Panc1 (cell line): ENCODE data around the gene ABCC11. TPM values are rescaled to one million over a fixed set of nuclear protein-coding genes. Genes with fewer than 3 reads are reported as not detected.
"Not testable (repeated sequence)": the region's sequence is repeated elsewhere in the genome, so short reads cannot be mapped to it uniquely, and the experiment has no call there.

Experiments
- ATAC-seq: fragments of 200-7000 bp; cut with Tn5 transposase; 2 replicates; pipeline ENCODE4 v1.9.1; 2020; ENCODE audit warnings: mild to moderate bottlenecking, moderate library complexity
- BruUV-seq: library from RNA; stranded (reverse); fragments of 400-500 nt; replicated peaks from 2 replicates; lab custom pipeline; 2021; lab: Mats Ljungman, UMichigan
- CTCF ChIA-PET: fragments of 300-600 bp; sonication (Branson Sonifier 250); formaldehyde crosslinking; loops from one replicate; lab custom pipeline; 2022; ENCODE audit warnings: antibody characterized with exemption; lab: Charles Lee
- POLR2A ChIA-PET: fragments of 300-600 bp; sonication (Branson Sonifier 250); formaldehyde crosslinking; loops from one replicate; lab custom pipeline; 2022; ENCODE audit warnings: antibody characterized with exemption; lab: Charles Lee
- DNase-seq: peaks from one replicate; pipeline ENCODE4 v3.0.0-alpha.2; 2010; ENCODE audit warnings: low read depth, low spot score
- H3K27ac ChIP-seq: 2 replicates; pipeline ENCODE4 v1.5.1; 2011; ENCODE audit warnings: mild to moderate bottlenecking, low read length, inconsistent platforms
- H3K27me3 ChIP-seq: fragments of 200-500 bp; sonication (Bioruptor generic); 2 replicates; pipeline ENCODE4 v1.6.0; 2014; ENCODE audit warnings: low read length, inconsistent platforms; ENCODE audit not compliant: control insufficient read depth, insufficient read depth
- H3K36me3 ChIP-seq: fragments of 200-500 bp; sonication (Bioruptor generic); 2 replicates; pipeline ENCODE4 v1.5.1; 2014; ENCODE audit warnings: inconsistent platforms, mild to moderate bottlenecking, low read length, moderate library complexity; ENCODE audit not compliant: control insufficient read depth, insufficient read depth
- H3K4me1 ChIP-seq: 2 replicates; pipeline ENCODE4 v1.5.1; 2011; ENCODE audit warnings: inconsistent platforms, mild to moderate bottlenecking, low read length, moderate library complexity; ENCODE audit not compliant: control insufficient read depth, insufficient read depth
- H3K4me3 ChIP-seq, 2 experiments: 2 replicates each; pipeline ENCODE4 v1.5.1; 2011 to 2012; ENCODE audit warnings: low read depth in 2 of 2, low read length in 2 of 2, mild to moderate bottlenecking in 2 of 2, inconsistent platforms in 1 of 2, moderate library complexity in 1 of 2
- H3K9me3 ChIP-seq: fragments of 200-500 bp; sonication (Bioruptor generic); 2 replicates; pipeline ENCODE4 v1.5.1; 2014; ENCODE audit warnings: low read depth, mild to moderate bottlenecking, inconsistent platforms, low read length, moderate library complexity; ENCODE audit not compliant: control insufficient read depth, insufficient read depth
- CTCF ChIP-seq: fragments of 450-650 bp; IDR thresholded peaks from 2 replicates; pipeline ENCODE4 v1.5.1; 2017; ENCODE audit warnings: mild to moderate bottlenecking
- POLR2AphosphoS5 ChIP-seq: IDR thresholded peaks from 2 replicates; pipeline ENCODE4 v1.6.1; 2012; ENCODE audit warnings: mild to moderate bottlenecking, low read depth, low read length, moderate library complexity
- REST ChIP-seq, 2 experiments: IDR thresholded peaks; 2 replicates each; pipeline ENCODE4 v1.6.1; 2011 to 2012; ENCODE audit warnings: low read depth in 2 of 2, control low read depth in 1 of 2, low read length in 1 of 2, mild to moderate bottlenecking in 1 of 2, moderate library complexity in 1 of 2; ENCODE audit not compliant: insufficient read depth in 1 of 2
- SIN3A ChIP-seq: IDR thresholded peaks from 2 replicates; pipeline ENCODE4 v1.6.1; 2012; ENCODE audit warnings: low read depth, mild to moderate bottlenecking, low read length, moderate library complexity, borderline replicate concordance; ENCODE audit not compliant: insufficient read depth
- TCF7L2 ChIP-seq: IDR thresholded peaks from 2 replicates; pipeline ENCODE4 v1.6.1; 2011; ENCODE audit warnings: mild to moderate bottlenecking, low read depth, low read length, inconsistent platforms
- in situ Hi-C: cut with HindIII; loops from 2 replicates; pipeline ENCODE4 v1.10.0; 2016; ENCODE audit warnings: low sequenced_read_pairs, low pct_unique_long_range_greater_than_20kb
- intact Hi-C: fragments of 100-400 bp; cut with micrococcal nuclease; formaldehyde crosslinking; loops from one replicate; pipeline ENCODE4 v1.10.0; 2022; ENCODE audit not compliant: unreplicated experiment
- total RNA-seq: library from RNA; stranded (reverse); gene quantifications from one replicate; pipeline ENCODE4 v1.2.1, GENCODE V29; 2021; ENCODE audit not compliant: unreplicated experiment

ABCC11 gene
- total RNA-seq, 1 experiment from 2014 or later: not detected

GRCh38 chr16:48244863-48245195, 2.5 kb downstream of the ABCC11 start:
- POLR2A ChIA-PET: no interaction called here

GRCh38 chr16:48244080-48244862, 3.1 kb downstream of the ABCC11 start, which contains the start of gene LONP2:
Gene LONP2 (plus strand): TSS chr16:48244300. CDS start chr16:48244389, 89 bp downstream.
- ChIA-PET CTCF (no interaction called here), POLR2A (no interaction called here)
- ATAC-seq: peak; percentile 100
- intact Hi-C loops: no loop called here
- H3K4me3 ChIP-seq: peak within 1 kb of the TSS; percentile 79 to 86
- H3K27ac ChIP-seq: peak within 1 kb of the TSS; percentile 81
- peak; percentile 76 for DNase-seq
- in situ Hi-C loops: no loop called here
- TF ChIP-seq TCF7L2 (no peak), CTCF (no peak), REST (IDR thresholded peaks at IDR 0.05; ENCODE audit: insufficient read depth in 1 of 2, low read depth in 2 of 2, low read length in 1 of 2) (0 out of 4 replicates have a peak, but pooled peaks of 1 of the 2 experiments have one; percentile 46), POLR2AphosphoS5 (peak; percentile 62; the same call in 1 of the 2 replicates), SIN3A (peak; percentile 86; the same call in 1 of the 2 replicates)
- no peaks in the 10 kb centered on the region for H3K27me3 ChIP-seq
- H3K4me1 ChIP-seq: peaks cover 3% of the 10 kb centered on the region; the same call in 1 of the 2 replicates
- peaks cover 6% of the 10 kb centered on the region; the same call in 1 of the 2 replicates for H3K36me3 ChIP-seq
- no TSS peak for BruUV-seq
- H3K9me3 ChIP-seq: no peaks in the 10 kb centered on the region

More at GRCh38 chr16:48244863-48245195, 2.5 kb downstream of the ABCC11 start:
- Histone ChIP-seq H3K36me3 (peaks cover 6% of the 10 kb centered on the region; the same call in 1 of the 2 replicates), H3K27me3 (no peaks in the 10 kb centered on the region), H3K9me3 (no peaks in the 10 kb centered on the region), H3K4me1 (peaks cover 3% of the 10 kb centered on the region; the same call in 1 of the 2 replicates), H3K4me3 (peak overlapping the region; percentile 79 to 86), H3K27ac (peak overlapping the region; percentile 81)
- no peak for DNase-seq
- in situ Hi-C loops (no loop called here), intact Hi-C loops (no loop called here)
- TF ChIP-seq TCF7L2 (no peak), SIN3A (no peak), CTCF (no peak)
- CTCF ChIA-PET: no interaction called here
- peak; percentile 18; the same call in 1 of the 2 replicates for ATAC-seq
- BruUV-seq: no TSS peak

- DNase-seq, POLR2A ChIA-PET, intact Hi-C loops, H3K4me3 ChIP-seq, H3K4me1 ChIP-seq, H3K9me3 ChIP-seq, ATAC-seq, H3K36me3 ChIP-seq, H3K27me3 ChIP-seq, in situ Hi-C loops, H3K27ac ChIP-seq, BruUV-seq: not testable (repeated sequence)
- CTCF ChIA-PET: interaction anchor here (0.6 kb wide), 1 partner anchor 1083 kb away, joined by 5 read pairs; no protein-coding TSS in a partner anchor
Measured at GRCh38 chr16:48240147-48240546, 7.2 kb downstream of the ABCC11 start.
